Lower leg skin (tissue), 4 donors: Measurements from ENCODE around the gene MMP24. TPM values are rescaled to one million over a fixed set of nuclear protein-coding genes. Genes with fewer than 3 reads are reported as not detected.

Experiments
- DNase-seq, 2 donors: peaks; one replicate each; pipeline ENCODE4 v3.0.0-alpha.2; 2019; ENCODE audit warnings: low spot score in 2 of 2
- H3K4me3 ChIP-seq: fragments of 200-600 bp; sonication (generic); 2 replicates; pipeline ENCODE4 v1.5.1; 2017; ENCODE audit warnings: mild to moderate bottlenecking, low read depth; ENCODE audit not compliant: poor library complexity, severe bottlenecking
- CTCF ChIP-seq, 3 donors: fragments of 450-650 bp; IDR thresholded peaks; one replicate each; pipeline ENCODE4 v1.5.1; 2016; ENCODE audit warnings: antibody characterized with exemption in 3 of 3, mild to moderate bottlenecking in 3 of 3, moderate library complexity in 2 of 3
- POLR2A ChIP-seq, 2 donors: fragments of 450-650 bp; IDR thresholded peaks; one replicate each; pipeline ENCODE4 v1.6.1; 2016 to 2017; ENCODE audit warnings: antibody characterized with exemption in 2 of 2, mild to moderate bottlenecking in 1 of 2, moderate library complexity in 1 of 2
- WGBS, 2 donors: methylation state at CpG; one replicate each; pipeline ENCODE4 v1.1.5; 2018; 5-methylcytosine and 5-hydroxymethylcytosine counted together
- intact Hi-C: fragments of 100-400 bp; cut with DNase I; formaldehyde crosslinking; loops from one replicate; pipeline ENCODE4 v1.15.0; 2023; ENCODE audit warnings: low total_unique reads
- total RNA-seq, 4 donors: library from RNA; depleted of rRNA; stranded (reverse); fragments of >200 nt; gene quantifications; one replicate each; pipeline ENCODE4 v1.1.0, GENCODE V29; 2016

Gene MMP24
- total RNA-seq, 4 donors from 2014 or later = 0.11 to 0.71 (median 0.27) TPM; not detected in 1

DNA sequence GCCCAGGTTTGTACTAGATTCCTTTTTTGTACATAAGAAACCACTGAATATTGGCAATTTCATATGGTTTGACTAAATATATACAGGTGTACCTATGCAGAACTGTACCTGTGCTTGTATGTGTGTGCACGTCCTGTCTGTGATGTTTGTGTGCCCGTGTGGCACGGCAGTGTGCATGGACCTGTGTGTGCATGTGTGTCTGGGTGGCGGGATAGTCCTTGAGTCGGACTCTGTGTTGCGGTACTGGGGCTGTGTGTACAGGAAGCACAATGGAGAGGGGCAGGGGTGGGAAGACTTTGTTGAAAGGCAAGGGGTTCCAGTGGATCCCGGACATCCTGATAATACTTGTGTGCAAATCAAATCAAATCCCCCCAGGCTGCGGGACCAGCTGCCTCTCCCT, 69.2 kb downstream of the MMP24 start:
- H3K4me3 ChIP-seq = no peak overlapping the region
- 76 to 83% methylated on average over 8 of the region's 8 CpGs for WGBS, 2 donors
- TF ChIP-seq CTCF (IDR thresholded peaks at IDR 0.05) (no peak), POLR2A (IDR thresholded peaks at IDR 0.05) (no peak)
- intact Hi-C loops = loop anchor here (5.0 kb wide), 1 partner anchor 152 kb away; no protein-coding TSS in a partner anchor
- DNase-seq = no peak

DNA sequence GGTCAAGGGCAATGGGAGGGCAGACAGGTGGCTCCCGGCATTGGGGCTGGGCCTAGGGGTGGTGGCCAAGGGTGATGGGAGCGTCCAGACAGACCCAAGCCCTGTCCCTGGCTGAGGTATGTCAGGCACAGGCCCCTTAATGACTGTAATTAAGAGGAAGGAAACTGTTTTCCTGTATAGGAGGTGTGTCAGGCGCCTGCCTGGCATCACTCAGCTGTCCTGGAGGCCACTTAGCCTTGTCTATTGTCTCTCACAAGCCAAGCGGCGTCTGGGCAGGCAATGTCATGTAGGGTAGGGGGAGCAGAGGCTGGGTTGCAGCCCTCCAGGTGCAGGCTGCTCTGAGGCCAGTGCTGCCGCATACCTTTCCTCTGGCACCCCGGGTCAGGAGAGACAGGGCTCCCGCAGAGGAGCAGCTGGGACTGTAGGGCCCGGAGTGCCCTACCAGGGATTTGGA, 69.6 kb downstream of the MMP24 start:
- TF ChIP-seq POLR2A (IDR thresholded peaks at IDR 0.05) (no peak), CTCF (IDR thresholded peaks at IDR 0.05) (no peak)
- WGBS, 2 donors = 66 to 75% methylated on average over 6 to 8 of the region's 9 CpGs
- no peak overlapping the region for H3K4me3 ChIP-seq
- intact Hi-C loops = loop anchor here (5.0 kb wide), 1 partner anchor 151 kb away; no protein-coding TSS in a partner anchor
- no peak for DNase-seq

GRCh38 chr20:35297155-35297554, 70.7 kb downstream of the MMP24 start:
- intact Hi-C loops = loop anchor here (5.0 kb wide), 1 partner anchor 150 kb away; no protein-coding TSS in a partner anchor
- H3K4me3 ChIP-seq = no peak overlapping the region
- no peak for DNase-seq
- TF ChIP-seq CTCF (IDR thresholded peaks at IDR 0.05) = no peak
- TF ChIP-seq POLR2A (IDR thresholded peaks at IDR 0.05) = no peak
- 61 to 70% methylated on average over 8 of the region's 8 CpGs for WGBS, 2 donors

DNA sequence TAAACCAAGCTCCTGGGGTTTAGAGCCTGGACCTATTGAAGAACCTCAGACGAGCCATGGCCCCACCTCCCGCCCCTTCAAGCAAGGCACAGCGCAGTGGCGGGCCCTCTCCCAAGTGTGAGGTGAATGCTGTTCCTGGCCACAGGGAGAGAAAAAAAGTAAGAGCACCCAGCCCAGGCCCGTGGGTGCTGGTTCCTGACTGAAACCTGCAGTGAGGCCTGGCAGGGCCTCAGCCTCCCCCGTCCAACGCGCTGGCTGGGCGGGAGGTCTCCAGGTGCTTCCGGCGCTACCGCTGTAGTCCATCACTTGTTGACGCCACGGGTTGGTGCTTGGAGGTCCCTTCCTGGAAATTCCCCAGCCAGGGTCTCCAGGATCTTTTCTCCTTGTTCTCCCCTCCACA, 71.2 kb downstream of the MMP24 start:
- intact Hi-C loops = loop anchor here (5.0 kb wide), 1 partner anchor 150 kb away; no protein-coding TSS in a partner anchor
- H3K4me3 ChIP-seq = no peak overlapping the region
- 84 to 93% methylated on average over 12 to 14 of the region's 14 CpGs for WGBS, 2 donors
- TF ChIP-seq CTCF (IDR thresholded peaks at IDR 0.05) (no peak), POLR2A (IDR thresholded peaks at IDR 0.05) (no peak)
- DNase-seq = no peak

DNA sequence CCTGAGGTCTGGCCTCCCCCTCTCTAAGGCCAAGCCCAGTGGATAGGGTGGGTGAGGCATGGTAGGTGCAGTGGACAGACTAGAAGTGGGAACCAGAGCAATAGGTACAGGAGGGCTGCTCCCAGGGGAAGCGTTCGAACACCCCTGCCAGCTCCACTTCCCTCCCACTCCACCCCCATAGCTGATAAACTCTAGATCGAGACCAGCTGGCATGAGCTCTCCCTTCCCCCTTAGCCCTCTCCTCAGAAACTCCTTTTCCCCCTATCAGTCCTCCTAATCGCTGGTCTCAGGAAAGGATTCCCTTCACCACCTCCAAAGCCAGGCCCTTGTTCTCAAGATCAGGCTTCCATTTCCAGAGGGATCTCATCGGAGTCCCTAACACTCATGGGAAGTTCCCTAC, 71.8 kb downstream of the MMP24 start:
- no peak for DNase-seq
- intact Hi-C loops = loop anchor here (5.0 kb wide), 1 partner anchor 149 kb away; no protein-coding TSS in a partner anchor
- H3K4me3 ChIP-seq = no peak overlapping the region
- TF ChIP-seq CTCF (IDR thresholded peaks at IDR 0.05) (no peak), POLR2A (IDR thresholded peaks at IDR 0.05) (no peak)
- WGBS, 2 donors = 75 to 78% methylated on average over 5 of the region's 5 CpGs

DNA sequence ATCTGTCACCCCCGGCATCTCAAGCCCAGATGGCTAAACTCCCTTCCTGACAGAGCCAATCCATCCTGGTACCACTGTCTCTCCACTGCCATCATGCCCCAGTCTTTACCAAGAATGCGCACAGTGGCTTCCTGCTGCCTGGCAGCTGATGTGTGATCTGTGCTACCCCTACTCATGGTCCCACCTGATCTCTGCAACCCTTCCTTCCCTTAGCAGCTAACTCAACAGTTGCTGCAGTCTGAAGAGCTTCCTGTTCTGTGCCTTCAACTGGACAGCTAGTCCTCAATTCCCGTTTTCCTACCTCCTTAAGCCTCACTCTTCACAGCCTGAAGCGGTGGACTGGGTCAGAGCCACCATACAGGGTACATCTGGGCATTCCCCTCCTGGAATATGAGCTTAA, 73.3 kb downstream of the MMP24 start:
- 76 to 79% methylated on average over 4 of the region's 4 CpGs for WGBS, 2 donors
- H3K4me3 ChIP-seq = no peak overlapping the region
- DNase-seq = no peak
- intact Hi-C loops = loop anchor here (5.0 kb wide), 1 partner anchor 148 kb away; no protein-coding TSS in a partner anchor
- TF ChIP-seq CTCF (IDR thresholded peaks at IDR 0.05) (no peak), POLR2A (IDR thresholded peaks at IDR 0.05) (no peak)
